ENCODE data around the gene SLC2A3.
A peak's percentile ranks its signal among the peaks of the same experiment; 100 is the strongest.
"Not testable (repeated sequence)": the region's sequence is repeated elsewhere in the genome, so short reads cannot be mapped to it uniquely, and the experiment has no call there.

SLC2A3 gene

GRCh38 chr12:7935590-7936581 is at the start of gene SLC2A3:
Gene SLC2A3, minus strand, starts transcription at chr12:7936187. Its CDS starts 153 bp downstream, at chr12:7936034.
- peak; percentile 93 for DNase-seq

GRCh38 chr12:7984900-7985299 is 48.9 kb upstream of the SLC2A3 start:
- no peak for DNase-seq

- not testable (repeated sequence) for DNase-seq
Observed at GRCh38 chr12:7983460-7983859, 47.5 kb upstream of the SLC2A3 start.

- DNase-seq, result not testable (repeated sequence)
Observed at GRCh38 chr12:7983019-7983418, 47.0 kb upstream of the SLC2A3 start.

GRCh38 chr12:7982332-7982735 is 46.3 kb upstream of the SLC2A3 start:
- not testable (repeated sequence) for DNase-seq

GRCh38 chr12:7981446-7981845 is 45.5 kb upstream of the SLC2A3 start:
- no peak for DNase-seq

- DNase-seq, result not testable (repeated sequence)
Observed at GRCh38 chr12:7977351-7978124, 41.6 kb upstream of the SLC2A3 start.

GRCh38 chr12:7973457-7973825 is 37.5 kb upstream of the SLC2A3 start:
- DNase-seq, result no peak

- DNase-seq, result no peak
Observed at GRCh38 chr12:7972734-7973456, 36.9 kb upstream of the SLC2A3 start.

- DNase-seq, result not testable (repeated sequence)
Observed at GRCh38 chr12:7972269-7972668, 36.3 kb upstream of the SLC2A3 start.

- DNase-seq, result not testable (repeated sequence)
Observed at GRCh38 chr12:7971765-7972164, 35.8 kb upstream of the SLC2A3 start.

GRCh38 chr12:7970475-7971252 is 34.7 kb upstream of the SLC2A3 start:
- DNase-seq, result peak; percentile 80

GRCh38 chr12:7966563-7966962 is 30.6 kb upstream of the SLC2A3 start:
- no peak for DNase-seq

- not testable (repeated sequence) for DNase-seq
Observed at GRCh38 chr12:7964669-7965068, 28.7 kb upstream of the SLC2A3 start.

- DNase-seq, result no peak
Observed at GRCh38 chr12:7961395-7962178, 25.6 kb upstream of the SLC2A3 start.

GRCh38 chr12:7959701-7960121 is 23.7 kb upstream of the SLC2A3 start:
- DNase-seq, result no peak

- no peak for DNase-seq
Observed at GRCh38 chr12:7959278-7959677, 23.3 kb upstream of the SLC2A3 start.

GRCh38 chr12:7954877-7955276 is 18.9 kb upstream of the SLC2A3 start:
- not testable (repeated sequence) for DNase-seq

- not testable (repeated sequence) for DNase-seq
Observed at GRCh38 chr12:7954418-7954817, 18.4 kb upstream of the SLC2A3 start.

- DNase-seq, result not testable (repeated sequence)
Observed at GRCh38 chr12:7953912-7954311, 17.9 kb upstream of the SLC2A3 start.

- no peak for DNase-seq
Observed at GRCh38 chr12:7951671-7952070, 15.7 kb upstream of the SLC2A3 start.

Measured in NCI-H2227 treated with DMSO at 0.1 percent for 48 hours (cell line).